ENCODE measurements around the gene ALDOC. TPM values are rescaled to one million over a fixed set of nuclear protein-coding genes. Genes with fewer than 3 reads are reported as not detected.

ALDOC gene
- total and polyA plus RNA-seq, 2 experiments from 2014 or later, result 18.4 to 47.3 TPM

DNA sequence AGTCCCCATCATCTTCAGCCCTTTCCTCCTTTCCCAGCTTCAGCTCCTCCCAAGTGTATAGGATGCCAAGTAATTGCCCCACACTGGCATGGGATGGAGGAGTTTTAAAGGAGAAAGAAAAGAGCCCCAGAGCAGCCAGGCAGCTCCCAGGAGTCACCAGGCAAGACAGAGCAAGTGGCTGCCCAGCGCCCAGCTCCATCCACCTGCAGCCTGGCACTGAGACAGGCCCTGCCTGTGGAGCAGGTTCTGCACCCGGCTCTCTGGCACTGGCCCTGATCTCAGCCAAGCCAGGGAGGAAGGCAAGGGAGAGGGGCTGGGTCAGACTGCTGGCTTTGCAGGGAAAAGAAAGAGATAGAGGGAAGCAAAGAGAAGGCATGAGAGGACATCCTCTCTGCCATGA, 48.8 kb downstream of the ALDOC start:
- Histone ChIP-seq H3K27ac (no peak overlapping the region), H3F3A (ENCODE audit: insufficient read depth) (no peaks in the 10 kb centered on the region), H3K9me3 (ENCODE audit: low read depth) (no peaks in the 10 kb centered on the region), H3K4me3 (no peak overlapping the region), H3K4me2 (ENCODE audit: unreplicated experiment) (no peak overlapping the region), H4K20me1 (ENCODE audit: insufficient read depth) (no peaks in the 10 kb centered on the region), H3K9ac (no peak overlapping the region), H2AFZ (no peak overlapping the region), H3K27me3 (replicated peaks; ENCODE audit: insufficient read depth) (no peaks in the 10 kb centered on the region), H3K9me2 (ENCODE audit: insufficient read depth) (no peaks in the 10 kb centered on the region), H3K79me2 (ENCODE audit: insufficient read depth) (no peaks in the 10 kb centered on the region), H3K4me1 (ENCODE audit: insufficient read depth) (peaks cover 24% of the 10 kb centered on the region), H3K36me3 (ENCODE audit: low read depth) (no peaks in the 10 kb centered on the region)
- WGBS, 2 experiments (ENCODE audit: low coverage in 1 of 2, low lambda C conversion rate in 2 of 2, missing lambda C conversion rate in 2 of 2), result 72 to 75% methylated on average over 2 of the region's 2 CpGs
- no peak for TF ChIP-seq EZH2phosphoT487 (IDR thresholded peaks at IDR 0.05; ENCODE audit: insufficient read depth, low read depth)
- no peak for TF ChIP-seq EZH2 (IDR thresholded peaks at IDR 0.05; ENCODE audit: insufficient read depth, poor library complexity, severe bottlenecking)
- no peak for DNase-seq
- in situ Hi-C loops (cut with MboI), result no loop called here

DNA sequence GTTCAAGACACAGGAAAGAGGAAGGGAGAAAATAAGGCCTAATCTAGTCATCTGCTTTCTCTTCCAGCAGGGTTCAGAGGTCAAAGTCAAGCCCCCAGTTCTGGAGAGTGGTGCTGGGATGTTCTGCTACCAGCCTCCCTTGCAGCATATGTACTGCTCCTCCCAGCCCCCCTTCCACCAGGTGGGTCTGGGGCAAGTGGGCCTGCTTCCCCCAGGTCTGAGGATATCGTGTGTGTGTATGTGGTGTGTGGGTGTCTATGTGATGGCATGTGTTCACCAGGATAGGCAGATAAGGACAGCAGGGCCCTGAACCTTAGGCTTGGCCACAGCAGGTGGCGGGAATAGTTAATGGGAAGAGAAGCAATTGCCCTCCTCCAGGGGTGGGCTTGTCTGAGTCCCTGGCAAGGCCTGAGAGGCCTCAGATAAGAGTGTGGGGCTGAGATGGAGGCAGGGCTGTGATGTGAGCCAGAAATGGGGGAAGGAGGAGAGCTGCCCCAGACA, 49.5 kb downstream of the ALDOC start:
- Histone ChIP-seq H2AFZ (no peak overlapping the region), H3K4me3 (no peak overlapping the region), H3K27me3 (replicated peaks; ENCODE audit: insufficient read depth) (no peaks in the 10 kb centered on the region), H3K36me3 (ENCODE audit: low read depth) (no peaks in the 10 kb centered on the region), H3F3A (ENCODE audit: insufficient read depth) (no peaks in the 10 kb centered on the region), H3K79me2 (ENCODE audit: insufficient read depth) (no peaks in the 10 kb centered on the region), H4K20me1 (ENCODE audit: insufficient read depth) (no peaks in the 10 kb centered on the region), H3K9me3 (ENCODE audit: low read depth) (no peaks in the 10 kb centered on the region), H3K4me1 (ENCODE audit: insufficient read depth) (peaks cover 18% of the 10 kb centered on the region), H3K27ac (no peak overlapping the region), H3K9ac (no peak overlapping the region), H3K9me2 (ENCODE audit: insufficient read depth) (no peaks in the 10 kb centered on the region), H3K4me2 (ENCODE audit: unreplicated experiment) (no peak overlapping the region)
- DNase-seq, result no peak
- WGBS, 2 experiments (ENCODE audit: low coverage in 1 of 2, low lambda C conversion rate in 2 of 2, missing lambda C conversion rate in 2 of 2), result 91 to 97% methylated on average over 2 of the region's 2 CpGs
- in situ Hi-C loops (cut with MboI), result no loop called here
- no peak for TF ChIP-seq EZH2 (IDR thresholded peaks at IDR 0.05; ENCODE audit: insufficient read depth, poor library complexity, severe bottlenecking)
- no peak for TF ChIP-seq EZH2phosphoT487 (IDR thresholded peaks at IDR 0.05; ENCODE audit: insufficient read depth, low read depth)

DNA sequence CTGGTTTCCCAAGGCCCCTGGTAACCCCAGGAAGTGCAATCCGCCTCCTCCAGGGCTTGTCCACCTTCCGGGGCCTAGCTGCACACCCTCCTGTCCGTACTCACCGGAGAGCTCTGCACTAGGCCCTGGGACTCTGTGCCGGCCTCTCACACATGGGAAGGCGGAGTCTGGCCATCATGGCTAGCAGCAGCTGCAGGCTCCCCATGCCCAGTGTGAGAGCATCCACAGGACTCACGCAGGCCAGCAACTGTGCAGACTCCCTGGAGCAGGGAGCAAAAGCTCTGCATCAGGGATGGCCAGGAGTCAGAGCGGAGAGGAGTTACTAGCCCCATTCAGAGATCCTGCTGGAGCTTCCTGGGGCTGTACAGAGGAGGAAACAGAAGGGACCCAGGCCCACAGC, 50.3 kb downstream of the ALDOC start:
- Histone ChIP-seq H2AFZ (no peak overlapping the region), H3K4me2 (ENCODE audit: unreplicated experiment) (no peak overlapping the region), H3F3A (ENCODE audit: insufficient read depth) (no peaks in the 10 kb centered on the region), H3K9me2 (ENCODE audit: insufficient read depth) (no peaks in the 10 kb centered on the region), H4K20me1 (ENCODE audit: insufficient read depth) (no peaks in the 10 kb centered on the region), H3K9me3 (ENCODE audit: low read depth) (no peaks in the 10 kb centered on the region), H3K36me3 (ENCODE audit: low read depth) (no peaks in the 10 kb centered on the region), H3K27ac (no peak overlapping the region), H3K27me3 (replicated peaks; ENCODE audit: insufficient read depth) (no peaks in the 10 kb centered on the region), H3K9ac (no peak overlapping the region), H3K4me1 (ENCODE audit: insufficient read depth) (peaks cover 18% of the 10 kb centered on the region), H3K4me3 (no peak overlapping the region), H3K79me2 (ENCODE audit: insufficient read depth) (no peaks in the 10 kb centered on the region)
- in situ Hi-C loops (cut with MboI), result no loop called here
- TF ChIP-seq EZH2phosphoT487 (IDR thresholded peaks at IDR 0.05; ENCODE audit: insufficient read depth, low read depth) (no peak), EZH2 (IDR thresholded peaks at IDR 0.05; ENCODE audit: insufficient read depth, poor library complexity, severe bottlenecking) (no peak)
- WGBS, 2 experiments (ENCODE audit: low coverage in 1 of 2, low lambda C conversion rate in 2 of 2, missing lambda C conversion rate in 2 of 2), result 65 to 73% methylated on average over 8 of the region's 8 CpGs
- DNase-seq, result no peak

DNA sequence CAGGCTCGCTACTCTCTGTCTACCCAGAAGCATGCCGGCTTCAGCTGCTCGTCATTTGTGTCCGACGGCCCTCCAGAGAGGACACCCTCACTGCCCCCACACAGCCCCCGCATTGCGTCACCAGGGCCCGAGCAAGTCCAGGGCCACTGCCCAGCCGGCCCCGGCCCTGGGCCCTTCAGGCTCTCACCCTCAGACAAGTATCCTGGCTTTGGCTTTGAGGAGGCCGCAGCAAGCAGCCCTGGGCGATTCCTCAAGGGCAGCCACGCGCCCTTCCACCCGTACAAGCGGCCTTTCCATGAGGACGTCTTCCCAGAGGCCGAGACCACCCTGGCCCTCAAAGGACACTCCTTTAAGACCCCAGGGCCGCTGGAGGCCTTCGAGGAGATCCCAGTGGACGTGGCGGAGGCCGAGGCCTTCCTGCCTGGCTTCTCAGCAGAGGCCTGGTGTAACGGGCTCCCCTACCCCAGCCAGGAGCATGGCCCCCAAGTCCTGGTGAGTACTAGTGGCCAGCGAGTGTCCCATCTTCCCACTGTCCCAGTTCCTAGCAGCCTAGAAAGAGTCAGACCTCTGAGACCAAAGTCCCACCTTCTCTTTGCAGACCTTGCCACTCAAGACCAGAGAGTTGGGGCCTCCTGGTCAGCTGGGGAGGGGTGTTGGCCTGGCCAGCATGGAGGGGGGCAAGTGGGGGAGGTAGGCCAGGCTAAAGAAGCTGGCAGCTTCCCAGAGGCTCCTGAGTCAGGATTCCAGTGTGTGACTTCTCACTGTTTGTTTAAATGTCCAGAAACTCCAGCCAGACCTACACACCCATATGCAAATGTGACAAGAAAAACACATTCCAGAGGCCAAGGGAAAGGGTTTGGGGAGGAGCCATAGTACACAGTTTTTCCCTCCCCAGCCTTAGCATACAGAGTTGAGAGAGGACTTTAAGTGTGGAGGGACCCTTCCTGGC, 51.9 kb downstream of the ALDOC start:
- peaks cover 18% of the 10 kb centered on the region for H3K4me1 ChIP-seq (ENCODE audit: insufficient read depth)

More for the DNA sequence above, 51.9 kb downstream of the ALDOC start:
- H3K36me3 ChIP-seq (ENCODE audit: low read depth), result no peaks in the 10 kb centered on the region
- H3K9me3 ChIP-seq (ENCODE audit: low read depth), result no peaks in the 10 kb centered on the region
- H3K79me2 ChIP-seq (ENCODE audit: insufficient read depth), result no peaks in the 10 kb centered on the region
- peak; percentile 78 for DNase-seq
- no peak overlapping the region for H3K27ac ChIP-seq
- no peaks in the 10 kb centered on the region for H3F3A ChIP-seq (ENCODE audit: insufficient read depth)
- TF ChIP-seq EZH2phosphoT487 (IDR thresholded peaks at IDR 0.05; ENCODE audit: insufficient read depth, low read depth) (no peak), EZH2 (IDR thresholded peaks at IDR 0.05; ENCODE audit: insufficient read depth, poor library complexity, severe bottlenecking) (no peak)
- in situ Hi-C loops (cut with MboI), result no loop called here
- no peaks in the 10 kb centered on the region for H3K27me3 ChIP-seq (replicated peaks; ENCODE audit: insufficient read depth)
- WGBS, 2 experiments (ENCODE audit: low coverage in 1 of 2, low lambda C conversion rate in 2 of 2, missing lambda C conversion rate in 2 of 2), result 85 to 86% methylated on average over 24 to 25 of the region's 25 CpGs
- no peaks in the 10 kb centered on the region for H3K9me2 ChIP-seq (ENCODE audit: insufficient read depth)
- no peak overlapping the region for H3K4me3 ChIP-seq
- no peak overlapping the region for H3K9ac ChIP-seq
- no peak overlapping the region for H3K4me2 ChIP-seq (ENCODE audit: unreplicated experiment)
- no peak overlapping the region for H2AFZ ChIP-seq
- no peaks in the 10 kb centered on the region for H4K20me1 ChIP-seq (ENCODE audit: insufficient read depth)

Measured in GM23248 (cell line).